ENCODE results near the gene SLC37A4. TPM values are rescaled to one million over a fixed set of nuclear protein-coding genes. Genes with fewer than 3 reads are reported as not detected.

Gene SLC37A4
- total and polyA plus RNA-seq, 2 of the 13 experiments (the other 11 are each of a cell fraction or from before 2014, with no cell fraction given), result 43.0 to 56.1 TPM

DNA sequence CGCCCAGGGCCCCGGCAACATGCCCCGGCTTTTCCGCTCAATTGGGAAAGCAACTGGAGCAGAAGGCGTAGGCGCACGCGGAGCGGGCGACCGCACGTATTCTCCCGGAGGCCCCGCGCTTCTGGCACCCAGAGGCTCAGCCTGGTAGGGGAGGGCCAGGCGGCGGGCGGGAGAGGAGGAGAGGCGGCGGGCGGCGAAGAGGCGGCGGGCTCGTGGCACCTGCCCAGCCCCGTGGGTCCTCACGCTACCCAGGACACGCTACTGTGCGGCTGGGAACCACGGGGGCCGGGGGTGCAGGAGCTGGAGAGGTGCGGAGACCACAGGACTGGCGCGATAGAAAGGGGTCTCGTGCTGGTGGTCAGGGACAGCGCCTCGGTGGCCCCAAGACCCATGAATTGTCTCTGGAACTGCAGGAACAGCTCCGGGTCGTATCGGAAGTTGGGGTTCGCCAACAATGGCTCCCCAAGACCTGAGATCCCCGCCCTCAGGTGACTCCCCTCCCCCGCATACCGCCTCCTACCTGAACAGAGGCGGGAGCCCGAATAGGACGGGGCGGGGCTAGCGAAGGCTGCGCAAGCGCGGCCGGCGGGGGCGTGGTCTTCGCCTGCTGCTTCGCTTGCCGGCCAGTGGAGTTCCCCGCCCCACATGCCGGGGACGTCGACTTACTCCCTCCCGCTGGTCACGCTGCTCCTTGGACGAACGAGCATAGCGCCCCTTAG lies at the start of gene SLC37A4 (continued):
- TF ChIP-seq GTF2F1 (IDR thresholded peaks at IDR 0.05; ENCODE audit: low read length), result no peak
- TF ChIP-seq ZSCAN25 (CRISPR knock-in tag; IDR thresholded peaks at IDR 0.05), result peak; percentile 55; the same call in 1 of the 2 replicates
- TF ChIP-seq, protein P1, sequence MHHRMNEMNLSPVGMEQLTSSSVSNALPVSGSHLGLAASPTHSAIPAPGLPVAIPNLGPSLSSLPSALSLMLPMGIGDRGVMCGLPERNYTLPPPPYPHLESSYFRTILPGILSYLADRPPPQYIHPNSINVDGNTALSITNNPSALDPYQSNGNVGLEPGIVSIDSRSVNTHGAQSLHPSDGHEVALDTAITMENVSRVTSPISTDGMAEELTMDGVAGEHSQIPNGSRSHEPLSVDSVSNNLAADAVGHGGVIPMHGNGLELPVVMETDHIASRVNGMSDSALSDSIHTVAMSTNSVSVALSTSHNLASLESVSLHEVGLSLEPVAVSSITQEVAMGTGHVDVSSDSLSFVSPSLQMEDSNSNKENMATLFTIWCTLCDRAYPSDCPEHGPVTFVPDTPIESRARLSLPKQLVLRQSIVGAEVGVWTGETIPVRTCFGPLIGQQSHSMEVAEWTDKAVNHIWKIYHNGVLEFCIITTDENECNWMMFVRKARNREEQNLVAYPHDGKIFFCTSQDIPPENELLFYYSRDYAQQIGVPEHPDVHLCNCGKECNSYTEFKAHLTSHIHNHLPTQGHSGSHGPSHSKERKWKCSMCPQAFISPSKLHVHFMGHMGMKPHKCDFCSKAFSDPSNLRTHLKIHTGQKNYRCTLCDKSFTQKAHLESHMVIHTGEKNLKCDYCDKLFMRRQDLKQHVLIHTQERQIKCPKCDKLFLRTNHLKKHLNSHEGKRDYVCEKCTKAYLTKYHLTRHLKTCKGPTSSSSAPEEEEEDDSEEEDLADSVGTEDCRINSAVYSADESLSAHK (CRISPR knock-in tag; IDR thresholded peaks at IDR 0.05; ENCODE audit: borderline replicate concordance), result peak; percentile 73; the same call in 1 of the 2 replicates
- peak; percentile 60 for TF ChIP-seq POGZ (CRISPR knock-in tag; IDR thresholded peaks at IDR 0.05)
- TF ChIP-seq HNRNPL (IDR thresholded peaks at IDR 0.05; ENCODE audit: low read depth, low read length), result peak; percentile 11; the same call in 1 of the 2 replicates
- no peak for TF ChIP-seq ZBTB1 (CRISPR knock-in tag; IDR thresholded peaks at IDR 0.05; ENCODE audit: borderline replicate concordance)
- TF ChIP-seq SIX1 (CRISPR knock-in tag; IDR thresholded peaks at IDR 0.05; ENCODE audit: borderline replicate concordance), result peak; percentile 50; the same call in 1 of the 2 replicates
- TF ChIP-seq, protein P2, sequence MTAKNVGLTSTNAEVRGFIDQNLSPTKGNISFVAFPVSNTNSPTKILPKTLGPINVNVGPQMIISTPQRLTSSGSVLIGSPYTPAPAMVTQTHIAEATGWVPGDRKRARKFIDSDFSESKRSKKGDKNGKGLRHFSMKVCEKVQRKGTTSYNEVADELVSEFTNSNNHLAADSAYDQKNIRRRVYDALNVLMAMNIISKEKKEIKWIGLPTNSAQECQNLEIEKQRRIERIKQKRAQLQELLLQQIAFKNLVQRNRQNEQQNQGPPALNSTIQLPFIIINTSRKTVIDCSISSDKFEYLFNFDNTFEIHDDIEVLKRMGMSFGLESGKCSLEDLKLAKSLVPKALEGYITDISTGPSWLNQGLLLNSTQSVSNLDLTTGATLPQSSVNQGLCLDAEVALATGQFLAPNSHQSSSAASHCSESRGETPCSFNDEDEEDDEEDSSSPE (CRISPR knock-in tag; IDR thresholded peaks at IDR 0.05), result peak; percentile 97
- TF ChIP-seq KLF16 (CRISPR knock-in tag; IDR thresholded peaks at IDR 0.05), result peak in 1 of 2 experiments; percentile 92; a peak in 2 of 4 replicates
- TF ChIP-seq ZNF772 (CRISPR knock-in tag; IDR thresholded peaks at IDR 0.05), result peak; percentile 94
- peak; percentile 55 for TF ChIP-seq BCL6 (CRISPR knock-in tag; IDR thresholded peaks at IDR 0.05)
- TF ChIP-seq EZH2 (conservative IDR thresholded peaks at IDR 0.05; ENCODE audit: low read depth, low read length), result no peak
- TF ChIP-seq, protein P3, sequence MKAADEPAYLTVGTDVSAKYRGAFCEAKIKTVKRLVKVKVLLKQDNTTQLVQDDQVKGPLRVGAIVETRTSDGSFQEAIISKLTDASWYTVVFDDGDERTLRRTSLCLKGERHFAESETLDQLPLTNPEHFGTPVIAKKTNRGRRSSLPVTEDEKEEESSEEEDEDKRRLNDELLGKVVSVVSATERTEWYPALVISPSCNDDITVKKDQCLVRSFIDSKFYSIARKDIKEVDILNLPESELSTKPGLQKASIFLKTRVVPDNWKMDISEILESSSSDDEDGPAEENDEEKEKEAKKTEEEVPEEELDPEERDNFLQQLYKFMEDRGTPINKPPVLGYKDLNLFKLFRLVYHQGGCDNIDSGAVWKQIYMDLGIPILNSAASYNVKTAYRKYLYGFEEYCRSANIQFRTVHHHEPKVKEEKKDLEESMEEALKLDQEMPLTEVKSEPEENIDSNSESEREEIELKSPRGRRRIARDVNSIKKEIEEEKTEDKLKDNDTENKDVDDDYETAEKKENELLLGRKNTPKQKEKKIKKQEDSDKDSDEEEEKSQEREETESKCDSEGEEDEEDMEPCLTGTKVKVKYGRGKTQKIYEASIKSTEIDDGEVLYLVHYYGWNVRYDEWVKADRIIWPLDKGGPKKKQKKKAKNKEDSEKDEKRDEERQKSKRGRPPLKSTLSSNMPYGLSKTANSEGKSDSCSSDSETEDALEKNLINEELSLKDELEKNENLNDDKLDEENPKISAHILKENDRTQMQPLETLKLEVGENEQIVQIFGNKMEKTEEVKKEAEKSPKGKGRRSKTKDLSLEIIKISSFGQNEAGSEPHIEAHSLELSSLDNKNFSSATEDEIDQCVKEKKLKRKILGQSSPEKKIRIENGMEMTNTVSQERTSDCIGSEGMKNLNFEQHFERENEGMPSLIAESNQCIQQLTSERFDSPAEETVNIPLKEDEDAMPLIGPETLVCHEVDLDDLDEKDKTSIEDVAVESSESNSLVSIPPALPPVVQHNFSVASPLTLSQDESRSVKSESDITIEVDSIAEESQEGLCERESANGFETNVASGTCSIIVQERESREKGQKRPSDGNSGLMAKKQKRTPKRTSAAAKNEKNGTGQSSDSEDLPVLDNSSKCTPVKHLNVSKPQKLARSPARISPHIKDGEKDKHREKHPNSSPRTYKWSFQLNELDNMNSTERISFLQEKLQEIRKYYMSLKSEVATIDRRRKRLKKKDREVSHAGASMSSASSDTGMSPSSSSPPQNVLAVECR (CRISPR knock-in tag; IDR thresholded peaks at IDR 0.05; ENCODE audit: borderline replicate concordance), result peak; percentile 77; the same call in 1 of the 2 replicates
- no peak; the same call in 1 of the 2 replicates for TF ChIP-seq ZNF768 (CRISPR knock-in tag; IDR thresholded peaks at IDR 0.05)
- 0 out of 2 replicates have a peak, but pooled peaks have one; percentile 61 for TF ChIP-seq SOX5 (CRISPR knock-in tag; IDR thresholded peaks at IDR 0.05; ENCODE audit: borderline replicate concordance)
- TF ChIP-seq, protein P4, sequence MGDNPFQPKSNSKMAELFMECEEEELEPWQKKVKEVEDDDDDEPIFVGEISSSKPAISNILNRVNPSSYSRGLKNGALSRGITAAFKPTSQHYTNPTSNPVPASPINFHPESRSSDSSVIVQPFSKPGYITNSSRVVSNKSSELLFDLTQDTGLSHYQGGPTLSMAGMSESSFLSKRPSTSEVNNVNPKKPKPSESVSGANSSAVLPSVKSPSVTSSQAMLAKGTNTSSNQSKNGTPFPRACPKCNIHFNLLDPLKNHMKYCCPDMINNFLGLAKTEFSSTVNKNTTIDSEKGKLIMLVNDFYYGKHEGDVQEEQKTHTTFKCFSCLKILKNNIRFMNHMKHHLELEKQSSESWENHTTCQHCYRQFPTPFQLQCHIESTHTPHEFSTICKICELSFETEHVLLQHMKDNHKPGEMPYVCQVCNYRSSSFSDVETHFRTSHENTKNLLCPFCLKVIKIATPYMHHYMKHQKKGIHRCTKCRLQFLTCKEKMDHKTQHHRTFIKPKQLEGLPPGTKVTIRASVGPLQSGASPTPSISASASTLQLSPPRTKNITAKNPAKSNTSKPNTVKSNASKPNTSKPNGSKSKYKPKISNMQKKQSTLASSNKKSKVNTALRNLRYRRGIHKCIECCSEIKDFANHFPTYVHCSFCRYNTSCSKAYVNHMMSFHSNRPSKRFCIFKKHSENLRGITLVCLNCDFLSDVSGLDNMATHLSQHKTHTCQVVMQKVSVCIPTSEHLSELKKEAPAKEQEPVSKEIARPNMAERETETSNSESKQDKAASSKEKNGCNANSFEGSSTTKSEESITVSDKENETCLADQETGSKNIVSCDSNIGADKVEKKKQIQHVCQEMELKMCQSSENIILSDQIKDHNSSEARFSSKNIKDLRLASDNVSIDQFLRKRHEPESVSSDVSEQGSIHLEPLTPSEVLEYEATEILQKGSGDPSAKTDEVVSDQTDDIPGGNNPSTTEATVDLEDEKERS (CRISPR knock-in tag; IDR thresholded peaks at IDR 0.05), result no peak

Measured in HepG2 (cell line).